Stimulated activated naive CD4-positive, alpha-beta T cell (primary cell): ENCODE data around the gene C6orf52.

Source experiments
- DNase-seq, 6 experiments: peaks; one replicate each; lab custom pipeline; 2025; lab: John Stamatoyannopoulos, UW

The C6orf52 gene

DNA sequence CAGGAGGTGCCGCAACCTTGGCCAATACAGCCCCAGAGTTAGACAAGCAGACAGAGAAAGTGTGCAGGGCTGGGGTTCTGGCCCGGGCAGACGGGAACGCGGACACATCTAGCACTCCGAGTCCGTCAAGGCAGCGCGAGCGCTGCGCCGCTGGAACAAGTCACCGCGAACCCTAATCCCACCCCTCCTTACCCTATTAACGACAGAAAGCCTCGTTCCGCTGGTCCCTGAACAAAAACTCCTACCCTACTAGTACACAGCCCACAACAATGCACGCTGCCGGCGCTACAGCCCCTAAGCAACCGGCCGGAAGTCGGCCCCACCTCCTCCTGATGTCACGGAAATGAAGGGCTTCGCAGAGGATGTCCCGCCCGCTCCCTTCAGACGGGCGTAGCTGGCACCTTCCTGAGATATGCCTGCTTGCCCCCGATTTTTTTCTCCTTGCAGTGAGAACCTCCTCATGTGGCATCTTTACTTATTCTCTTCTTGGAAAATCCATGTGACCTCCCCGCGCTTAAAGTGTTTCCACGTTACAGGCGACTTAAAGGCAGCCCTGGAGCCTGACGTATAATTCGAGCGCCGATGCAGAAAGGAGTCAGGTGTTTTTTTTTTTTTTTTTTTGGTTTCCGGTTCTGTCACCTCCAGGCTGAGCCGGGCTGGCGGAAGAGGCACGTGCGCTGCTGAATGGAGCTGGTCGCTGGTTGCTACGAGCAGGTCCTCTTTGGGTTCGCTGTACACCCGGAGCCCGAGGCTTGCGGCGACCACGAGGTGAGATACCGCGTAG is at the start of gene C6orf52, which contains the start of gene PAK1IP1:
Gene C6orf52, minus strand, starts transcription at position 315 of the 784 bp plus-strand sequence. CDS start 7,066 bp downstream, outside the sequence.
Gene PAK1IP1, plus strand, starts transcription at position 671 of the 784 bp plus-strand sequence. Its CDS starts 14 bp downstream, at position 685.
- DNase-seq, result peak; percentile 86 to 100 (median 95)

GRCh38 chr6:10743515-10743914 is 49.1 kb upstream of the C6orf52 start:
- no peak for DNase-seq

- no peak for DNase-seq
Measured at GRCh38 chr6:10742251-10742650, 47.8 kb upstream of the C6orf52 start.

DNA sequence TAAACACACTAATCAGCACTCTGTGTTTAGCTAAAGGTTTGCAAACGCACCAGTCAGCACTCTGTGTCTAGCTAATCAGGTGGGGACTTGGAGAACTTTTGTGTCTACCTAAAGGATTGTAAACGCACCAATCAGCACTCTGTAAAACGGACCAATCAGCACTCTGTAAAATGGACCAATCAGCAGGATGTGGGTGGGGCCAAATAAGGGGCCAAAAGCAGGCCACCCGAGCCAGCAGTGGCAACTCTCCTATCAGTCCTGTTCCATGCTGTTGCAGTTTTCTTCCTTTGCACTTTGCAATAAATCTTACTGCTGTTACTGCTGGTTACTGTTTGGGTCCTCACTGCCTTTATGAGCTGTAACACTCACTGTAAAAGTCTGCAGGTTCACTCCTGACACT is 47.2 kb upstream of the C6orf52 start:
- DNase-seq, result peak in 1 of 6 experiments; percentile 1

- DNase-seq, result no peak
Measured at GRCh38 chr6:10740061-10740460, 45.6 kb upstream of the C6orf52 start.

- no peak for DNase-seq
Measured at GRCh38 chr6:10736731-10737130, 42.3 kb upstream of the C6orf52 start.

DNA sequence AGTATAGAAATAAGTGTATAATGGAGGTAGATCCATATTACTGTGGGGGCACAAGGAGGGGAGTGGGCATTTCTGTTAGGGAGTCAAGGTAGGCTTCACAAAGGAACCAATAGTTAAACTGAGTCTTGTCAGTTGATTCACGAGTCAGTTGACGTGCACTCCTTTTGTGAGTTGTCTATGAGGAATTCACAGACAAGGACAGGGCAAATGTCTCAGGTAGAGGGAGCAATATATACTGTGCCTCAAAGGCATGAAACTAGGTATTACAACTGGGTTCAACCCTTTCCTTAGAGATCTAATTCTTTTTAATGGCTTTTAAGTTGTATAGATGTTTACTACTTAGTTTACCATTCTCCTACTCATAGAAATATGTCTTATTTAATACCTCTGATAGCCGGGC is 39.4 kb upstream of the C6orf52 start:
- no peak for DNase-seq

DNA sequence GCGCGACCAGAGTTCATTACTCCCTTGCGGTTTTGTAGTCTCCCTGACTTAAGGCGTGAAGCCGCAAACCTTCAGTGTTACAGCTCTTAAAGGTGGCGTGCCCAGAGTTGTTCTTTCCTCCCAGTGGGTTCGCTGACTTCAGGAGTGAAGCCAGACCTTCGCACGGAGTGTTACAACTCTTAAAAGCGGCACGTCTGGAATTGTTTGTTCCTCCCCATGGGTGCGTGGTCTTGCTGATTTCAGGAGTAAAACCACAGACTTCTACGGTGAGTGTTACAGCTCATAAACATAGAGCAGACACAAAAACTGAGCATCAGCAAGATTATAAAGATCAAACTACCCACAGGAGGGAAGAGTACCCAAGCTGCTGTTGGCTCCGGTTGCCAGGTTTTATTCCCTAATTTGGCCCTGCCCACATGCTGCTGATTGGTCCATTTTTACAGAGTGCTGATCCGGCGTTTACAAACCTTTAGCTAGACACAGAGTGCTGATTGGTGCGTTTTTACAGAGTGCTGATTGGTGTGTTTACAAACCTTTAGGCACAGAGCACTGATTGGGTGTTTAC is 38.8 kb upstream of the C6orf52 start:
- no peak for DNase-seq

GRCh38 chr6:10730254-10730653 is 35.8 kb upstream of the C6orf52 start:
- no peak for DNase-seq

- DNase-seq, result no peak
Measured at GRCh38 chr6:10725716-10726115, 31.3 kb upstream of the C6orf52 start.

GRCh38 chr6:10725044-10725443 is 30.6 kb upstream of the C6orf52 start:
- no peak for DNase-seq

DNA sequence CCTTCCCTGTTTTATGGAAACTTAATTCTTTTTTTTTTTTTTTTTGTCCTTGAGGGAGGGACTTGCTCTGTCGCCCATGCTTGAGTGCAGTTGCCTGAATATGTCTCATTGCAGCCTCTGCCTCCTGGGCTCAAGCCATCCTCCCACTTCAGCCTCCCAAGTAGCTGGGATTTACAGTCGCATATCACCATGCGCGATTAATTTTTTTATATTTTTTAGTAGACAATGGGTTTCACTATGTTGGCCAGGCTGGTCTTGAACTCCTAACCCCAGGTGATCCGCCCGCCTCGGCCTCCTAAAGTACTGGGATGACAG is 29.1 kb upstream of the C6orf52 start:
- DNase-seq, result no peak

GRCh38 chr6:10722820-10723566 is 28.6 kb upstream of the C6orf52 start, which contains the start of gene TMEM14C:
Gene TMEM14C, plus strand, starts transcription at chr6:10723070. Its CDS starts 1,544 bp downstream, at chr6:10724614.
- peak; percentile 26 to 74 (median 60) for DNase-seq

- no peak for DNase-seq
Measured at GRCh38 chr6:10722570-10722819, 28.1 kb upstream of the C6orf52 start.

DNA sequence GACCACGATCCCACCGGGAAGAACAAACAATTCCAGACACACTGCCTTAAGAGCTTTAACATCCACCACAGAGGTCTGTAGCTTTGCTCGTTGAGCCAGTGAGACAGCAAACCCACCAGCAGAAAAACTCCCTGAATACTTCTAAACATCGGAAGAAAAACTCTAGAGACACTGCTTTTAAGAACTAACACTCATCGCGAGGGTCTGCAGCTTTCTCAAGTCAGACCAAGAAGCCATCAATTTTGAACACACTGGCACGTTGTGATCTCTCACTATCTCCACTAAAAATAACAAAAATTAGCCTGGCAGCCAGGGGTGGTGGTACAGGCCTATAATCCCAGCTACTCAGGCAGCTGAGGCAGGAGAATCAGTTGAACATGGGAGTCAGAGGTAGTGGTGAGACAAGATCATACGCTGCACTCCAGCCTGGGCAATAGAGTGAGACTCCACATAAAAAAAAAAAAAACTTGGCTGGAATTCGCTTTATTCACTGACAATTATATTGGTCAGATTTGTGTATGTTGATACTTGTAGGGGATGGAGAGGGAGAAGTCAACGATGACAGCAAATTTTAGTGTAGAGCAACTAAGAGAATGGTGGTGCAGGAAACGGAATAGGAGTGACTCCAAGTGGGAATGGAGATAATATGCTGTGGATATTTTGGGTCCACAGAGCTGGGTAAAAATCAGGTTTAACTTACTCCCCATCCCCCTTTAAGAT is 27.6 kb upstream of the C6orf52 start:
- peak in 1 of 6 experiments; percentile 12 for DNase-seq

DNA sequence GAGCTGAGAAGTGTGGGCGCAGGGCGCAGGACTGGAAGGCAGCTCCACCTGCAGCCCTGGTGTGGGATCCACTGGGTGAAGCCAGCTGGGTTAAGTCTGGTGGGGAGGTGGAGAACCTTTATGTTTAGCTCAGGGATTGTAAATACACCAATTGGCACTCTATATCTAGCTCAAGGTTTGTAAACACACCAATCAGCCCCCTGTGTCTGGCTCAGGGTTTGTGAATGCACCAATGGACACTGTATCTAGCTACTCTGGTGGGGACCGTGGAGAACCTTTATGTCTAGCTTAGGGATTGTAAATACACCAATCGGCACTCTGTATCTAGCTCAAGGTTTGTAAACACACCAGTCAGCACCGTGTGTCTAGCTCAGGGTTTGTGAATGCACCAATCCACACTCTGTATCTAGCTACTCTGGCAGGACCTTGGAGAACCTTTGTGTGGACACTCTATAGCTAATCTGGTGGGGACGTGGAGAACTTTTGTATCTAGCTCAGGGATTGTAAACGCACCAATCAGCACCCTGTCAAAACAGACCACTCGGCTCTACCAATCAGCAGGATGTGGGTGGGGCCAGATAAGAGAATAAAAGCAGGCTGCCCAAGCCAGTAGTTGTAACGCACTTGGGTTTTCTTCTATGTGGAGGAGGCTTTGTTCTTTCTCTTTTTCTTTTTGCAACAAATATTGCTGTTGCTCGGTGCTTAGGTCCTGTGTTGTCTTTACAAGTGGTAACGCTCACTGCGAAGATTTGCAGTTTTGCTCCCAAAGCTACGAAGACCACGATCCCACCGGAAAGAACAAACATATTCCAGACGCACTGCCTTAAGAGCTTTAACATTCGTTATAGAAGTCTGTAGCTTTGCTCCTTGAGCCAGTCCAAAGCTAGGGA is 26.8 kb upstream of the C6orf52 start:
- DNase-seq, result peak in 2 of 6 experiments; percentile 31 to 35

- peak; percentile 33 to 67 (median 50) for DNase-seq
Measured at GRCh38 chr6:10720265-10720959, 26.0 kb upstream of the C6orf52 start.

- DNase-seq, result peak in 1 of 6 experiments; percentile 24
Measured at GRCh38 chr6:10719964-10720264, 25.5 kb upstream of the C6orf52 start.

DNA sequence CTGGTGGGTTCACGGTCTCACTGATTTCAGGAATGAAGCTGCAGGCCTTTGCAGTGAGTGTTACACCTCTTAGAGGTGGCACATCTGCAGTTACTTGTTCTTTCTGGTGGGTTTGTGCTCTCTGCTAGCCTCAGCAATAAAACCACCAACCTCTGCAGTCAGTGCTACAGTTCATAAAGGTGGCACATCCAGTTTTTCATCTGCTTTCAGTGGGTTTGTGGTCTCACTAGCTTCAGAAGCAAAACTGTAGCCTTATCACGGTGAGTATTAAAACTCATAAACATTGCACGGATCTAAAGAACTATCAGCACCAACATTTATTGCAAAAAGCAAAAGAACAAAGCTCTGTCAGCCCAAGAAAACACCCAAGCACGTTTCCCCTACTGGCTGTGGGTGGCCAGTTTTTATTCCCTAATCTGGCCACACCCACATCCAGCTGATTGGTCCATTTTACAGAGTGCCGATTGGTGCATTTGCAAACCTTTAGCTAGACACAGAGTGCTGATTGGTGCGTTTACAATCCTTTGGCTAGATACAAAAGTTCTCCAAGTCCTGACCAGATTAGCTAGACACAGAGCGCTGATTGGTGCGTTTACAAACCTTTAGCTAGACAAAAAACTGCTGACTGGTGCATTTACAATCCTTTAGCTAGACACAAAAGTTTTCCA is 25.0 kb upstream of the C6orf52 start:
- DNase-seq, result peak in 5 of 6 experiments; percentile 14 to 50 (median 24)

GRCh38 chr6:10713962-10714361 is 19.5 kb upstream of the C6orf52 start:
- DNase-seq, result no peak
